HG03039 (cell line): Measurements from ENCODE around the gene RIOK3.

Experiments used
- ATAC-seq: cut with Tn5 transposase; IDR thresholded peaks from one replicate; pipeline ENCODE4 v1.9.1; 2021; ENCODE audit warnings: mild to moderate bottlenecking, moderate library complexity; ENCODE audit not compliant: unreplicated experiment

The RIOK3 gene

DNA sequence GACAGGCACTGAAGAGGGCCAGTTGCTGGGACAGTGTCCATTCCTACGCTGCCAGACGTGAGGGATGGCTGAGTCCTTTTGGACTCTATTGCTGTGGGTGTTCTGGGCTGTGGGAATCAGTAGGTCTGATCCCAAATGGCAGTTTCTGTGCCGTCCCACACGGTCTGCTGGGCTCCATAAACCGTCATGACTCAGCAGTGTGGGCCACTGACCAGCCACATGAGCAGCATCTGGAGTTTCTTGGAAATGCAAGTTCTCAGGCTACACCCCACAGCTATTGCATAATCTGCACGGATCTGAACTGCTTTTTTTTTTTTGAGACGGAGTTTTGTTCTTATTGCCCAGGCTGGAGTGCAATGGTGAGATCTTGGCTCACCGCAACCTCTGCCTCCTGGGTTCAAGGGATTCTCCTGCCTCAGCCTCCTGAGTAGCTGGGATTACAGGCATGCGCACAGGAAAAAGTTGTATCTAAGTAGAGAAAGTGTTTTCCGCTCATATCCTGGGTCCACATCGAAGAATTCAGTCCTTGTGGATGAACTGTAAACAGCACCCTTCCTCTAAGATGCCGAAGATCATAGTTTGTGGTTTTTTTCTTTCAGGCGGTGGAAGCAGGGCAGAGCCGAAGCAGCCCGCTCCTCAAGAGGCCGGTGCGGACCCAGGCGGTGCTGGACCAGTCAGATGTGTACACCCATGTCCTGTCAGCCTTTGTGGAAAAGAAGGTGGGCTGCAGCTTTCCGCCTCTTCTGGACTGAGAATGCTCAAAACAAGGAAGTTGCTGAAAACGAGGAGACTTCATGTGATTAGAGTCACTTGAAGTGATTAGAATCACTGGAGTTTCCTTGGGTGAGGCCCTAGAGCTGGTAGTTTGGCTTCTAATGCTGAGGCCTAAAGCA lies 75.7 kb downstream of the RIOK3 start:
- ATAC-seq, result no peak

- ATAC-seq, result no peak
Measured at GRCh38 chr18:23529604-23530003, 76.5 kb downstream of the RIOK3 start.

GRCh38 chr18:23530195-23530594 lies 77.1 kb downstream of the RIOK3 start:
- ATAC-seq, result no peak

DNA sequence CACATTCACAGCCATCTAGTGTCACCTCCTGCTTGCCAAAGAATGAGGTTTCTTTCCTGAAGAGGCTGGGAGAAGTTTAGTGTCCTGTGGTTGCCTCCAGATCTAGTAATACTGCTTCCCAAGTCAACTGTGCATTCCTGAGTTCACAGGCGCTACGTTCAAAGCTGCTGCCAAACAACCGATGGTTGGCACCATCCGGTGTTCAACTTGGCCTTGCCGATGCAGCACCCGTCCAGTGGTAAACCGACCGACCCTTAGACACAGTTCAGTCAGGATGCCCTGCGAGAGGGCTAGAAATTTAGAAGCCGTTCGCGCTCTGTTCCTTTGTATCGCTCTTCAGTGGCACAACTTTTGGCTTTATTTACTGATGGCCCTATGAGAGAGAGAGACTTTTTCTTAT lies 78.8 kb downstream of the RIOK3 start:
- no peak for ATAC-seq
